Ovary (tissue), 9 donors: ENCODE measurements around the gene TYMP. TPM values are rescaled to one million over a fixed set of nuclear protein-coding genes. Genes with fewer than 3 reads are reported as not detected.

ENCODE experiments used
- DNase-seq, 5 donors: peaks; one replicate each; pipeline ENCODE4 v3.0.0-alpha.2; 2019 to 2020
- H3K27ac ChIP-seq, 2 donors: fragments of 200-600 bp; one replicate each; pipeline versions ENCODE4 v1.5.1 to v1.8.0; 2019 to 2022
- H3K27me3 ChIP-seq: fragments of 200-600 bp; one replicate; pipeline ENCODE4 v1.8.0; 2022
- H3K36me3 ChIP-seq: fragments of 200-600 bp; sonication (generic); one replicate; pipeline ENCODE4 v1.5.1; 2019
- H3K4me1 ChIP-seq: one replicate; pipeline ENCODE4 v1.8.1; 2013; ENCODE audit warnings: mild to moderate bottlenecking, moderate library complexity; ENCODE audit not compliant: insufficient read depth
- H3K4me3 ChIP-seq: fragments of 200-600 bp; sonication (generic); one replicate; pipeline ENCODE4 v1.5.1; 2017
- H3K9me3 ChIP-seq, 2 donors: fragments of 200-600 bp in 1 of 2; sonication (generic) in 1 of 2; one replicate each; pipeline versions ENCODE4 v1.5.1 to v1.8.1; 2013 to 2019; ENCODE audit warnings: mild to moderate bottlenecking in 1 of 2, moderate library complexity in 1 of 2
- CTCF ChIP-seq, 3 donors: fragments of 450-650 bp in 2 of 3; fragments of 200-600 bp in 1 of 3; IDR thresholded peaks; one replicate each; pipeline versions ENCODE4 v1.5.1 to v1.8.0; 2016 to 2022; ENCODE audit warnings: antibody characterized with exemption in 3 of 3, mild to moderate bottlenecking in 1 of 3
- EP300 ChIP-seq: sonication (generic); formaldehyde crosslinking; IDR thresholded peaks from one replicate; pipeline ENCODE4 v1.6.1; 2017; ENCODE audit warnings: antibody characterized with exemption
- POLR2A ChIP-seq: fragments of 450-650 bp; IDR thresholded peaks from one replicate; pipeline ENCODE4 v1.6.1; 2017; ENCODE audit warnings: antibody characterized with exemption, mild to moderate bottlenecking, moderate library complexity
- WGBS, 3 donors: extraction: QIAGEN DNeasy Blood & Tissue Kit in 1 of 3; methylation state at CpG; one replicate each; pipeline versions ENCODE4 v1.1.5 to v1.1.7; 2013 to 2017; 5-methylcytosine and 5-hydroxymethylcytosine counted together
- intact Hi-C, 4 donors: fragments of 100-400 bp; cut with DNase I; formaldehyde crosslinking; loops; one replicate each; pipeline versions ENCODE4 v1.11.0 to v1.15.1; 2022 to 2023
- polyA plus RNA-seq, 2 donors: library from polyadenylated mRNA; stranded (reverse); fragments of 200-250 nt in 1 of 2; fragments of 350-450 nt in 1 of 2; fragmentation: Illumina TruSeq in 1 of 2; extraction: RNeasy Lipid Tissue Mini Kit (QIAGEN cat#74804) in 1 of 2; gene quantifications; one replicate each; pipeline ENCODE4 v1.2.3, GENCODE V29; 2013 to 2014
- total RNA-seq, 7 donors: library from RNA; depleted of rRNA in 2 of 7; stranded (reverse); fragments of >200 nt in 2 of 7; fragmentation: NEBNext Ultra II Directional in 3 of 7; extraction: Animal tissue kit (Norgen Biotek cat#: 25700) in 3 of 7; gene quantifications; one replicate each; pipeline versions ENCODE4 v1.1.0 to v1.2.4, GENCODE V29; 2016 to 2023
- donor health status: DM: no; HTN: no; CAD: no; lungs with moderate emphysema.
- donor health status: DM: no; HTN: no; CAD: no.
- donor health status: Bipolar disorder and iron deficiency.
- donor health status: DM: yes; HTN: yes; CAD: no.
- donor health status: DM: no; HTN: no; CAD: no.
- donor health status: DM: yes; HTN: yes; CAD: no.

The TYMP gene
- total and polyA plus RNA-seq, 9 donors, result 2.7 to 72.4 (median 14.8) TPM

- WGBS, 3 donors, result 85 to 89% (median 88%) methylated on average over 26 to 44 of the region's 44 CpGs
- intact Hi-C loops, result loop anchor here in 1 of 4 donors (10.0 kb wide), 1 partner anchor 260 kb away; the partner anchor contains the start of gene TUBGCP6
- DNase-seq, result peak in 2 of 5 donors; percentile 51 to 57
Measured at GRCh38 chr22:50504369-50505211, 25.2 kb downstream of the TYMP start.

GRCh38 chr22:50503475-50504145 is 26.2 kb downstream of the TYMP start:
- no peaks in the 10 kb centered on the region for H3K36me3 ChIP-seq
- H3K27ac ChIP-seq, result no peak overlapping the region
- DNase-seq, result peak in 1 of 5 donors; percentile 31
- no peaks in the 10 kb centered on the region for H3K9me3 ChIP-seq
- intact Hi-C loops, result loop anchor here in 1 of 4 donors (10.0 kb wide), 1 partner anchor 259 kb away; the partner anchor contains the start of gene TUBGCP6
- no peaks in the 10 kb centered on the region for H3K27me3 ChIP-seq
- H3K4me3 ChIP-seq, result no peak overlapping the region
- H3K4me1 ChIP-seq, result peaks cover 12% of the 10 kb centered on the region
- TF ChIP-seq CTCF (IDR thresholded peaks at IDR 0.05) (no peak), EP300 (no peak), POLR2A (no peak)
- 82 to 85% (median 82%) methylated on average over 25 to 26 of the region's 26 CpGs for whole genome bisulfite sequencing, 3 donors

More at GRCh38 chr22:50504369-50505211, 25.2 kb downstream of the TYMP start:
- H3K27me3 ChIP-seq, result no peaks in the 10 kb centered on the region
- H3K36me3 ChIP-seq, result no peaks in the 10 kb centered on the region
- no peak overlapping the region for H3K27ac ChIP-seq
- H3K4me3 ChIP-seq, result no peak overlapping the region
- peaks cover 13% of the 10 kb centered on the region for H3K4me1 ChIP-seq
- H3K9me3 ChIP-seq, result no peaks in the 10 kb centered on the region
- TF ChIP-seq EP300 (no peak), POLR2A (no peak), CTCF (IDR thresholded peaks at IDR 0.05) (no peak)

- Histone ChIP-seq H3K27ac (no peak overlapping the region), H3K4me1 (peaks cover 12% of the 10 kb centered on the region), H3K27me3 (no peaks in the 10 kb centered on the region), H3K36me3 (no peaks in the 10 kb centered on the region), H3K9me3 (no peaks in the 10 kb centered on the region), H3K4me3 (no peak overlapping the region)
- peak in 1 of 5 donors; percentile 24 for DNase-seq
- TF ChIP-seq CTCF (IDR thresholded peaks at IDR 0.05) (no peak), EP300 (no peak), POLR2A (no peak)
- 75 to 83% (median 76%) methylated on average over 21 to 24 of the region's 24 CpGs for WGBS, 3 donors
- intact Hi-C loops, result loop anchor here in 1 of 4 donors (10.0 kb wide), 1 partner anchor 258 kb away; the partner anchor contains the start of gene TUBGCP6
Measured at GRCh38 chr22:50502628-50503474, 27.0 kb downstream of the TYMP start.

- H3K27me3 ChIP-seq, result no peaks in the 10 kb centered on the region
- no peak for TF ChIP-seq CTCF (IDR thresholded peaks at IDR 0.05)
- TF ChIP-seq EP300, result no peak
- TF ChIP-seq POLR2A, result no peak
- H3K4me3 ChIP-seq, result no peak overlapping the region
- DNase-seq, result peak in 1 of 5 donors; percentile 21
- H3K27ac ChIP-seq, result no peak overlapping the region
- H3K4me1 ChIP-seq, result peaks cover 12% of the 10 kb centered on the region
- H3K36me3 ChIP-seq, result no peaks in the 10 kb centered on the region
- WGBS, 3 donors, result 73 to 80% (median 80%) methylated on average over 6 of the region's 6 CpGs
- no peaks in the 10 kb centered on the region for H3K9me3 ChIP-seq
- intact Hi-C loops, result loop anchor here in 1 of 4 donors (10.0 kb wide), 1 partner anchor 257 kb away; the partner anchor contains the start of gene TUBGCP6
Measured at GRCh38 chr22:50502096-50502495, 27.7 kb downstream of the TYMP start.
